Skeletal muscle satellite cell (primary cell): Measurements from ENCODE around the gene IL1R2.

Experiments
- H3K27me3 ChIP-seq: 2 replicates; pipeline ENCODE4 v1.7.0; 2013; ENCODE audit warnings: low read length; ENCODE audit not compliant: control insufficient read depth, insufficient read depth
- H3K36me3 ChIP-seq: 2 replicates; pipeline ENCODE4 v1.7.0; 2013; ENCODE audit warnings: mild to moderate bottlenecking, control low read depth, low read length; ENCODE audit not compliant: insufficient read depth
- H3K4me1 ChIP-seq: 2 replicates; pipeline ENCODE4 v1.7.0; 2013; ENCODE audit warnings: low read length; ENCODE audit not compliant: control insufficient read depth, insufficient read depth
- H3K4me2 ChIP-seq: 2 replicates; pipeline ENCODE4 v1.7.0; 2013; ENCODE audit warnings: mild to moderate bottlenecking, low read length
- H3K4me3 ChIP-seq: 2 replicates; pipeline ENCODE4 v1.7.0; 2013; ENCODE audit warnings: low read length
- H3K9ac ChIP-seq: 2 replicates; pipeline ENCODE4 v1.7.0; 2013; ENCODE audit warnings: mild to moderate bottlenecking, low read depth, low read length, moderate library complexity
- H3K9me3 ChIP-seq: replicated peaks from 2 replicates; pipeline ENCODE4 v1.7.0; 2013; ENCODE audit warnings: mild to moderate bottlenecking, control low read depth, low read length

Gene IL1R2

GRCh38 chr2:102027036-102027980 is 35.5 kb downstream of the IL1R2 start:
- Histone ChIP-seq H3K27me3 (no peaks in the 10 kb centered on the region), H3K4me1 (peaks cover 56% of the 10 kb centered on the region), H3K4me3 (peak overlapping the region; percentile 12), H3K4me2 (peak overlapping the region; percentile 34), H3K9ac (peak overlapping the region; percentile 72), H3K9me3 (no peaks in the 10 kb centered on the region), H3K36me3 (no peaks in the 10 kb centered on the region)

DNA sequence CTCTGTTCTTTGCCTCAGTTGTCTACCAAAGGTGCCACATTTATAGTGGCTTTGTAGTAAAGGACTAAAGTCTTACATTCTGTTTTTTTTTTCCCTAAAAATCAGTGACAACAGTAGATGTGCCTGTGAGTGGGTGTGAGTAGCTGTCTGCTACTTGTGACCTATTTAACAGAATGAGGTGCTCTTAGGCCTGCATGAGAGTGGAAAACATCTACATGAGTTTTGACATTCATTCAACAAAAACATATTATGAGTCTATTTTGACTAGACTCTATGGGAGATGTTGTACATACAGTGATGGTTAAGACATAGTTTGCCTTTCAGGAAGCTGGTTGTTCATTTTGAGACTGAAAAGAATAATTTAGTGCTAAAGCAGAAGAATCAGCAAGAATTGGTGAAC is 36.7 kb downstream of the IL1R2 start:
- Histone ChIP-seq H3K27me3 (no peaks in the 10 kb centered on the region), H3K4me2 (no peak overlapping the region), H3K36me3 (no peaks in the 10 kb centered on the region), H3K4me1 (peaks cover 68% of the 10 kb centered on the region), H3K9ac (peak overlapping the region; percentile 72), H3K4me3 (no peak overlapping the region), H3K9me3 (no peaks in the 10 kb centered on the region)

DNA sequence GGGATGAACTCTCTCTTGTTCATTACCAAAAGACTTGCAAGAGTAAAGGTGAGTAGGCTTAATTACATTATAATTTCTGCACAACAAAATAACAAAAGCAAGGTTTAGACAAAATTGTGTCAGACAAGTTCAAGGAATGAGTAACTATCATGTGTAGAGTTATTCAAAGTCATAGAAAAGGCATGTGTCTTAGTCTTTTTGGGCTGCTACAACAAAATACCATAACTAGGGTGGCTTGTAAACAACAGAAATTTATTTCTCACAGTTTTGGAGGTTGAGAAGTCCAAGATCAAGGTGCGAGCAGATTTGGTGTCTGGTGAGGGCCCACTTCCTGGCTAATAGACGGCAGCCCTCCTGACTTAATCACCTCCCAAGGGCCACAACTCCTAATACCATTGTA is 37.6 kb downstream of the IL1R2 start:
- Histone ChIP-seq H3K27me3 (no peaks in the 10 kb centered on the region), H3K4me2 (no peak overlapping the region), H3K36me3 (no peaks in the 10 kb centered on the region), H3K4me1 (peaks cover 77% of the 10 kb centered on the region), H3K9me3 (no peaks in the 10 kb centered on the region), H3K9ac (peak overlapping the region; percentile 5), H3K4me3 (no peak overlapping the region)

DNA sequence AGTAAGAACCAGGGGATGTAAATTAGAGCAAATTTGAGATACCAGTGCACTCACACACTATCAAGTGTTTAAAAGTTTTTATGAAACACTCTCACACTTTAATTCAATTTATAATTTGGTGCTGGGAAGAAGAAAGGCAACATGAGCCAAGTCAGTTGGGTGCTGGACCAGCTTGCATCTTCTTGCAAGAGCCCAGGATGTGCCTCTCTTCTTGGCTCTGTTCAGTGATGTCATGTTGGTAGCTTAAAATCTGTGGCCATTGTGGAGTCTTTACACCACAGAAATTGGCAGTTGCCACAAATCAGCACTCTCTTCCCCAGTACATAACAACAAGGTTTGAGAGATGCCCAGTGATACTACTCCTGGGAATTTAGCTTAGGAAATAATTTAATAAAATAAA is 38.2 kb downstream of the IL1R2 start:
- Histone ChIP-seq H3K9me3 (no peaks in the 10 kb centered on the region), H3K9ac (no peak overlapping the region), H3K4me3 (no peak overlapping the region), H3K36me3 (no peaks in the 10 kb centered on the region), H3K4me2 (no peak overlapping the region), H3K4me1 (peaks cover 76% of the 10 kb centered on the region), H3K27me3 (no peaks in the 10 kb centered on the region)

DNA sequence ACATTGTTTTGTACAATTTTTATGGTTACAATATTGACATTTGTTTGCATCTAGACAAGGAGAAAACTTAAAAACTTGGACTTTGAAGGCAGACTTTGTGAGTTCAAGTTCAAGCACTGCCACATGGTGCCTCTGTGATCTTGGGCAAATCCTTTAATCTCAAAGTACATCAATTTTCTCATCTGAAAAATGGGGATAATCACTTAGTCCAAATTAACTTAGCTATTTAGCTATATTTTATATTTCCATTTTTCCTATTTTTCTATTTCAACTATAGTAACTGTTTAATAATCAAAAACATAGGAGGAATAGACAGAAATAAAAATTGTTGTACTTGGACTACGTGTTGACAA is 38.7 kb downstream of the IL1R2 start:
- H3K36me3 ChIP-seq = no peaks in the 10 kb centered on the region
- H3K4me3 ChIP-seq = no peak overlapping the region
- no peak overlapping the region for H3K9ac ChIP-seq
- no peaks in the 10 kb centered on the region for H3K9me3 ChIP-seq
- no peak overlapping the region for H3K4me2 ChIP-seq
- H3K4me1 ChIP-seq = peaks cover 71% of the 10 kb centered on the region
- no peaks in the 10 kb centered on the region for H3K27me3 ChIP-seq

DNA sequence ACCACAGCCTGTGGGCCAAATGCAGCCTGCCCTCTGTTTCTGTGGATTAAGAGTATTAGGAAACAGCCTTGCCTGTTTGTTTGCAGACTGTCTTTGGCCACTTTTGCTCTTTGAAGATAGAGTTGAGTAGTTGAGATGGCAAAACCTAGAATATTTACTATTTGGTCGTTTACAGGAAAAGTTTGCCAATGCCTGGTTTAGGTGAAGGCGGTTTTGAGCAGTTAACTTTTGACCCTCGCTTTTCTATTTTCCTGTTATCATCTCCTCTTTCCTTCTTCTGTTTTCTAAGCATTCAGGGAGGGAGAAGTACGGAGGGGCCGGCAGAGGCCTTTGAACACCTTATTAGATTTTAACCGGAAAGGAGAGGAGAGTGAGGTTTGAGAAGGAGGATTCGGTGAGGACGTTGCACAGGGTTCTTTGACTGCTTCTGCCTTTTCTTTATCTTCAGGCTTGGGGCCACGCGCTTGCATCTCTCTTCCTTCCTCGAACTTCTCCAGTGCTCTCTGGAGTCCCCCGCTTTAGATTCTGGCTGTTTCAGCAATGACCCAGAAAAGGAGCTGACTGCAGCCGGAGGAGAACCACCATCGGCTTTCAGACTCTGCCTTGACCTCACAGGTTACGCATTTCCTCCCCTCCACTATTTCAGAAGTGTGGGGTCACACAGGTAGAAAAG is 39.2 kb downstream of the IL1R2 start:
- Histone ChIP-seq H3K4me1 (peaks cover 66% of the 10 kb centered on the region), H3K4me2 (no peak overlapping the region), H3K9ac (no peak overlapping the region), H3K36me3 (no peaks in the 10 kb centered on the region), H3K27me3 (no peaks in the 10 kb centered on the region), H3K4me3 (no peak overlapping the region), H3K9me3 (no peaks in the 10 kb centered on the region)

DNA sequence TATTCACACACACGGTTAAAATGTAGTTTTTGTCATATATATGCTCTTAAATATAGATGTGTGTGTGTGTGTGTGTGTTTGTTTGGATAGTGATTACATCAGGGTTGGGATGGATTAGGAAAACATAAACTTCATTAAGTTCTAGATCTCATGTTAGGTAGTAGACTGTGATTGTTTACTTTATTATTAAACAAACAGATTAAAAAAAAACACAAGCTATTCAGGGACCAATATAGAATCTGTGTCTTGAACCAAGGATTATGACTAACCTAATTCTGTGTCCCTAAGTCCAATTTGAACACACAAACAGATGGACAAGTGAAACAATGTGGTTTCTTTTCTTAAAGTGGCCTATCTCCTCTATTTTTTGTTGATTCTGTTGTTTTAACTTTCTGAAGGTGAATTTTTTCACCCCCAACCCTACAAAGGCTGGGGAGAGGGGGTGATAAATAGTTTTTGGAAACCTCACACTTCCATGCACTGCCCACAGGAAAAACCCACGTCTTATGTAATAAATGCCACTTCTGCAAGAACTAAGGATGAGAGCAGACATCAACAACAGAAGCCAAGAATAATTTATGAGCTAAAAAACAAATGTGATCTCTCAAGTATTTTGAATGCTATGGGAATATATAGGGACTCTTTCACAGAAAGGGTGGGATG is 40.7 kb downstream of the IL1R2 start:
- H3K9ac ChIP-seq = peak overlapping the region; percentile 74
- no peaks in the 10 kb centered on the region for H3K36me3 ChIP-seq
- H3K4me3 ChIP-seq = no peak overlapping the region
- no peaks in the 10 kb centered on the region for H3K9me3 ChIP-seq
- H3K4me1 ChIP-seq = peaks cover 60% of the 10 kb centered on the region
- no peaks in the 10 kb centered on the region for H3K27me3 ChIP-seq
- peak overlapping the region; percentile 63 for H3K4me2 ChIP-seq

DNA sequence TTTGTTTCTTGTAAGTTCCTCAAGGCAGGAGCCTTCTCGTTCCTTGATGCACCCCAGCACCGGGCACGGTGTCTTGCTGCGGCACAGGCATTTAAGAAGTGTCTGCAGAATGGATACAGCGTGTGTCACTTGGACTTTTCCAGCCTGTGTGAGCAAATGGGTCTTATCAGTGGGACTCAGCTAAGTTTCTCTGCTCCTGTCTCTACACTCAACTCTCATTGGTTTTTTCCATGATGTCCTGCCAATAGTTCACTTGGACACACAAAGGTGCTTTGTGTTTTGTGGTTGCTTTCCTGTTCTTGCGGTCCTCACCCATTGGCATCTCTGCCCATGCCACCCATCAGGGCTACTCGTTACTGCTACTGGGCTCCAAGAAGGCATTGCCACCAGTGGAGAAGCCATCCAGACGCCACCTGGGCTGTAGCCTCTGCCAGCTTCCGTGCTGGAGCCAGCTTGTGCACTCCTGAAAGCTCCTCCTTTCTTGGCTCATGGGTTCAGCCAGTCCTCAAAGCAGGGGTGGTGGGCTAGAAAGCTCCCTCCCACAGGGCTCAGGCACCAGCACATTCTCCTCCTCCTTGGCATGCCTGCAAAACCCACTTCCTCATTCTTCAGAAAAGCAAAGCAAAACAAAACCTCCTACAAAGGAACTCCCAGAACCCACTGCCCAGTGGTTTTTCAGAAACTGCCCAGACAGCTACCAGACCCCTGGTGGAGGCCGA is 41.4 kb downstream of the IL1R2 start:
- Histone ChIP-seq H3K4me2 (peak overlapping the region; percentile 63), H3K9ac (peak overlapping the region; percentile 74), H3K36me3 (no peaks in the 10 kb centered on the region), H3K9me3 (no peaks in the 10 kb centered on the region), H3K4me3 (peak overlapping the region; percentile 24), H3K4me1 (peaks cover 58% of the 10 kb centered on the region), H3K27me3 (no peaks in the 10 kb centered on the region)

- H3K9ac ChIP-seq = peak overlapping the region; percentile 74
- H3K9me3 ChIP-seq = no peaks in the 10 kb centered on the region
- peak overlapping the region; percentile 24 for H3K4me3 ChIP-seq
- H3K36me3 ChIP-seq = no peaks in the 10 kb centered on the region
- H3K4me2 ChIP-seq = peak overlapping the region; percentile 63
- H3K4me1 ChIP-seq = peaks cover 50% of the 10 kb centered on the region
- H3K27me3 ChIP-seq = no peaks in the 10 kb centered on the region
These were observed 42.3 kb downstream of the IL1R2 start for GRCh38 chr2:102033750-102034682.

GRCh38 chr2:102034683-102035548 is 43.2 kb downstream of the IL1R2 start:
- Histone ChIP-seq H3K4me1 (peaks cover 50% of the 10 kb centered on the region), H3K36me3 (no peaks in the 10 kb centered on the region), H3K9ac (peak overlapping the region; percentile 74), H3K4me3 (peak overlapping the region; percentile 24), H3K4me2 (no peak overlapping the region), H3K27me3 (no peaks in the 10 kb centered on the region), H3K9me3 (no peaks in the 10 kb centered on the region)
